Ramos (cell line): ENCODE data around the gene PLG.
"Not testable (repeated sequence)": the region's sequence is repeated elsewhere in the genome, so short reads cannot be mapped to it uniquely, and the experiment has no call there.

Experiments
- in situ Hi-C: fragments of 300-500 bp; cut with MboI; formaldehyde crosslinking; loops from one replicate; pipeline ENCODE4 v1.14.3; 2022; ENCODE audit warnings: low sequenced_read_pairs; ENCODE audit not compliant: unreplicated experiment

The PLG gene

GRCh38 chr6:160701918-160702680 lies at the start of gene PLG:
PLG (plus strand) TSS chr6:160702244; CDS start chr6:160702305, 61 bp downstream.
- in situ Hi-C loops, result not testable (repeated sequence)

GRCh38 chr6:160659562-160659961 lies 42.5 kb upstream of the PLG start:
- in situ Hi-C loops, result no loop called here

GRCh38 chr6:160661216-160661615 lies 40.8 kb upstream of the PLG start:
- in situ Hi-C loops, result no loop called here

GRCh38 chr6:160662429-160662828 lies 39.6 kb upstream of the PLG start:
- in situ Hi-C loops, result no loop called here

GRCh38 chr6:160662842-160663241 lies 39.2 kb upstream of the PLG start:
- in situ Hi-C loops, result no loop called here

- in situ Hi-C loops, result not testable (repeated sequence)
These were observed 37.8 kb upstream of the PLG start, which contains the start of gene LPA for GRCh38 chr6:160664198-160664597. LPA (minus strand) TSS chr6:160664275; CDS start chr6:160664214, 61 bp downstream.

GRCh38 chr6:160667639-160668481 lies 34.2 kb upstream of the PLG start:
- in situ Hi-C loops, result no loop called here

GRCh38 chr6:160668589-160668988 lies 33.5 kb upstream of the PLG start:
- in situ Hi-C loops, result no loop called here

GRCh38 chr6:160676418-160676817 lies 25.6 kb upstream of the PLG start:
- in situ Hi-C loops, result not testable (repeated sequence)

GRCh38 chr6:160678230-160678629 lies 23.8 kb upstream of the PLG start:
- in situ Hi-C loops, result no loop called here

GRCh38 chr6:160678744-160679401 lies 23.2 kb upstream of the PLG start:
- in situ Hi-C loops, result no loop called here

GRCh38 chr6:160679402-160679769 lies 22.7 kb upstream of the PLG start:
- in situ Hi-C loops, result no loop called here

GRCh38 chr6:160685101-160685761 lies 16.8 kb upstream of the PLG start:
- in situ Hi-C loops, result not testable (repeated sequence)

- in situ Hi-C loops, result no loop called here
These were observed 16.1 kb upstream of the PLG start for GRCh38 chr6:160685762-160686450.

- in situ Hi-C loops, result no loop called here
These were observed 11.6 kb upstream of the PLG start for GRCh38 chr6:160690458-160690857.

- in situ Hi-C loops, result no loop called here
These were observed 10.4 kb upstream of the PLG start for GRCh38 chr6:160691617-160692016.

- in situ Hi-C loops, result no loop called here
These were observed 9.6 kb upstream of the PLG start for GRCh38 chr6:160692369-160692959.

GRCh38 chr6:160695025-160695424 lies 7.0 kb upstream of the PLG start:
- in situ Hi-C loops, result not testable (repeated sequence)

- in situ Hi-C loops, result not testable (repeated sequence)
These were observed 6.4 kb upstream of the PLG start for GRCh38 chr6:160695622-160696021.
